Hepatocyte (in vitro differentiated cells): ENCODE data around the gene PCBP3. TPM values are rescaled to one million over a fixed set of nuclear protein-coding genes. Genes with fewer than 3 reads are reported as not detected.
"Not testable (repeated sequence)": the region's sequence is repeated elsewhere in the genome, so short reads cannot be mapped to it uniquely, and the experiment has no call there.

Source experiments
- DNase-seq: peaks from one replicate; pipeline ENCODE4 v3.0.0-alpha.2; 2016; ENCODE audit warnings: low spot score
- H2AFZ ChIP-seq: fragments of 200-600 bp; sonication (generic); 2 replicates; pipeline ENCODE4 v1.6.0; 2016; ENCODE audit warnings: antibody characterized with exemption, mild to moderate bottlenecking
- H3K27ac ChIP-seq: fragments of 200-600 bp; sonication (generic); 2 replicates; pipeline ENCODE4 v1.5.1; 2016; ENCODE audit warnings: mild to moderate bottlenecking
- H3K27me3 ChIP-seq: fragments of 200-600 bp; sonication (generic); 2 replicates; pipeline ENCODE4 v1.6.1; 2016
- H3K36me3 ChIP-seq: fragments of 200-600 bp; sonication (generic); replicated peaks from 2 replicates; pipeline ENCODE4 v1.5.1; 2016; ENCODE audit warnings: low read depth; ENCODE audit not compliant: insufficient read depth
- H3K4me1 ChIP-seq: fragments of 200-600 bp; sonication (generic); 2 replicates; pipeline ENCODE4 v1.5.1; 2016; ENCODE audit warnings: mild to moderate bottlenecking, moderate library complexity; ENCODE audit not compliant: insufficient read depth
- H3K4me2 ChIP-seq: fragments of 200-600 bp; sonication (generic); 2 replicates; pipeline ENCODE4 v1.6.0; 2016
- H3K4me3 ChIP-seq: fragments of 200-600 bp; sonication (generic); 2 replicates; pipeline ENCODE4 v1.5.1; 2016; ENCODE audit warnings: mild to moderate bottlenecking
- H3K79me2 ChIP-seq: fragments of 200-600 bp; sonication (generic); 2 replicates; pipeline ENCODE4 v1.6.0; 2017; ENCODE audit warnings: mild to moderate bottlenecking
- H3K9me2 ChIP-seq: fragments of 200-600 bp; sonication (generic); replicated peaks from 2 replicates; pipeline ENCODE4 v1.6.0; 2017; ENCODE audit warnings: mild to moderate bottlenecking; ENCODE audit not compliant: insufficient read depth
- H3K9me3 ChIP-seq: fragments of 200-600 bp; sonication (generic); 2 replicates; pipeline ENCODE4 v1.5.1; 2016; ENCODE audit warnings: low read depth, mild to moderate bottlenecking
- H4K20me1 ChIP-seq: fragments of 200-600 bp; sonication (generic); 2 replicates; pipeline ENCODE4 v1.6.0; 2016; ENCODE audit warnings: mild to moderate bottlenecking; ENCODE audit not compliant: insufficient read depth, poor library complexity, severe bottlenecking
- CTCF ChIP-seq: fragments of 200-600 bp; sonication (generic); IDR thresholded peaks from 2 replicates; pipeline ENCODE4 v1.5.1; 2016; ENCODE audit warnings: antibody characterized with exemption, mild to moderate bottlenecking; ENCODE audit not compliant: poor library complexity
- EZH2 ChIP-seq: fragments of 200-600 bp; sonication (generic); IDR thresholded peaks from 2 replicates; pipeline ENCODE4 v1.6.1; 2016; ENCODE audit warnings: antibody characterized with exemption, mild to moderate bottlenecking, borderline replicate concordance
- EZH2phosphoT487 ChIP-seq: fragments of 200-600 bp; sonication (generic); IDR thresholded peaks from one replicate; pipeline ENCODE4 v1.6.1; 2018; ENCODE audit warnings: antibody characterized with exemption, mild to moderate bottlenecking, low read depth, moderate library complexity; ENCODE audit not compliant: unreplicated experiment, severe bottlenecking
- WGBS: methylation state at CpG from one replicate; pipeline ENCODE4 v1.1.6; 2016; ENCODE audit warnings: low lambda C conversion rate; ENCODE audit errors: missing lambda C conversion rate; 5-methylcytosine and 5-hydroxymethylcytosine counted together
- polyA plus RNA-seq: library from polyadenylated mRNA; unstranded; fragments of >200 nt; fragmentation: Nextera tagmentation; extraction: Ambion mirVana; gene quantifications from 2 replicates; pipeline ENCODE4 v1.2.1, GENCODE V29; 2016
- total RNA-seq: library from RNA; depleted of rRNA; stranded (reverse); fragments of >200 nt; gene quantifications from 2 replicates; pipeline ENCODE4 v1.2.3, GENCODE V29; 2014

Gene PCBP3
- total and polyA plus RNA-seq, 2 experiments from 2014 or later = 3.1 to 8.8 TPM

- Histone ChIP-seq H3K79me2 (no peaks in the 10 kb centered on the region), H3K4me2 (no peak overlapping the region), H3K27ac (no peak overlapping the region), H3K9me3 (no peaks in the 10 kb centered on the region), H4K20me1 (no peaks in the 10 kb centered on the region), H3K36me3 (no peaks in the 10 kb centered on the region), H3K4me3 (no peak overlapping the region), H3K9me2 (no peaks in the 10 kb centered on the region), H3K4me1 (no peaks in the 10 kb centered on the region), H2AFZ (no peak overlapping the region), H3K27me3 (peaks cover 8% of the 10 kb centered on the region)
- WGBS = 79% methylated on average over 2 of the region's 2 CpGs
- TF ChIP-seq EZH2phosphoT487 = no peak
- no peak for TF ChIP-seq EZH2
- no peak for TF ChIP-seq CTCF
- DNase-seq = no peak
These were observed 8.4 kb downstream of the PCBP3 start for GRCh38 chr21:45651921-45652320.

- no peak overlapping the region for H3K4me2 ChIP-seq
These were observed 11.6 kb downstream of the PCBP3 start for GRCh38 chr21:45655124-45655523.

GRCh38 chr21:45656114-45656513 lies 12.6 kb downstream of the PCBP3 start:
- H3K4me1 ChIP-seq, H3K36me3 ChIP-seq, H3K9me3 ChIP-seq, H4K20me1 ChIP-seq, H3K4me2 ChIP-seq, H3K9me2 ChIP-seq, H3K27ac ChIP-seq, H2AFZ ChIP-seq, DNase-seq, H3K4me3 ChIP-seq, H3K27me3 ChIP-seq, H3K79me2 ChIP-seq: not testable (repeated sequence)
- WGBS = 78% methylated on average over 3 of the region's 3 CpGs

More at GRCh38 chr21:45655124-45655523, 11.6 kb downstream of the PCBP3 start:
- no peak for DNase-seq
- H3K27ac ChIP-seq = no peak overlapping the region
- 76% methylated on average over 4 of the region's 4 CpGs for WGBS
- no peaks in the 10 kb centered on the region for H3K79me2 ChIP-seq
- TF ChIP-seq EZH2phosphoT487 (no peak), CTCF (no peak), EZH2 (no peak)
- peaks cover 8% of the 10 kb centered on the region for H3K27me3 ChIP-seq
- H4K20me1 ChIP-seq = no peaks in the 10 kb centered on the region
- no peak overlapping the region for H3K4me3 ChIP-seq
- H3K9me3 ChIP-seq = no peaks in the 10 kb centered on the region
- no peak overlapping the region for H2AFZ ChIP-seq
- no peaks in the 10 kb centered on the region for H3K9me2 ChIP-seq
- no peaks in the 10 kb centered on the region for H3K4me1 ChIP-seq
- H3K36me3 ChIP-seq = no peaks in the 10 kb centered on the region

GRCh38 chr21:45661913-45662622 lies 18.5 kb downstream of the PCBP3 start:
- H3K36me3 ChIP-seq, H2AFZ ChIP-seq, H3K4me3 ChIP-seq, H3K27me3 ChIP-seq, H3K9me2 ChIP-seq, DNase-seq, H3K79me2 ChIP-seq, H3K4me2 ChIP-seq, H3K4me1 ChIP-seq, H3K27ac ChIP-seq, H4K20me1 ChIP-seq, H3K9me3 ChIP-seq: not testable (repeated sequence)
- WGBS = 91% methylated on average over 4 of the region's 4 CpGs

GRCh38 chr21:45662623-45663245 lies 19.2 kb downstream of the PCBP3 start:
- not testable (repeated sequence) for H3K27ac ChIP-seq, H3K27me3 ChIP-seq, DNase-seq, H3K36me3 ChIP-seq, H2AFZ ChIP-seq, H3K4me3 ChIP-seq, H4K20me1 ChIP-seq, H3K79me2 ChIP-seq, H3K9me3 ChIP-seq, H3K9me2 ChIP-seq, H3K4me1 ChIP-seq, H3K4me2 ChIP-seq
- 93% methylated on average over 10 of the region's 10 CpGs for WGBS
